Fibroblast of peridontal ligament (primary cell): ENCODE results near the gene PRMT1.
A peak's percentile ranks its signal among the peaks of the same experiment; 100 is the strongest.

Experiments
- DNase-seq: peaks from one replicate; pipeline ENCODE4 v3.0.0-alpha.2; 2010; ENCODE audit errors: extremely low read depth

PRMT1 gene

GRCh38 chr19:49667473-49667872 lies 9.6 kb upstream of the PRMT1 start:
- DNase-seq: no peak

- DNase-seq: no peak
Measured at GRCh38 chr19:49669516-49669915, 7.6 kb upstream of the PRMT1 start.

- peak; percentile 59 for DNase-seq
Measured at GRCh38 chr19:49672131-49672919, 4.7 kb upstream of the PRMT1 start.

- DNase-seq: peak; percentile 96
Measured at GRCh38 chr19:49676136-49676783, 811 bp upstream of the PRMT1 start.

- peak; percentile 100 for DNase-seq
Measured at GRCh38 chr19:49676784-49677230, 264 bp upstream of the PRMT1 start.

- peak; percentile 54 for DNase-seq
Measured at GRCh38 chr19:49677901-49678674, 1.0 kb downstream of the PRMT1 start.

- DNase-seq: no peak
Measured at GRCh38 chr19:49678985-49679770, 2.1 kb downstream of the PRMT1 start.

- DNase-seq: no peak
Measured at GRCh38 chr19:49679771-49680413, 2.8 kb downstream of the PRMT1 start.

- peak; percentile 78 for DNase-seq
Measured at GRCh38 chr19:49680421-49681351, 3.6 kb downstream of the PRMT1 start.

GRCh38 chr19:49681830-49682229 lies 4.8 kb downstream of the PRMT1 start:
- no peak for DNase-seq

GRCh38 chr19:49682274-49682673 lies 5.2 kb downstream of the PRMT1 start:
- DNase-seq: peak; percentile 25

- no peak for DNase-seq
Measured at GRCh38 chr19:49683814-49684250, 6.8 kb downstream of the PRMT1 start.

GRCh38 chr19:49684251-49684982 lies 7.3 kb downstream of the PRMT1 start:
- no peak for DNase-seq

- no peak for DNase-seq
Measured at GRCh38 chr19:49684983-49685553, 8.0 kb downstream of the PRMT1 start.

- DNase-seq: no peak
Measured at GRCh38 chr19:49685845-49686332, 8.8 kb downstream of the PRMT1 start.

- no peak for DNase-seq
Measured at GRCh38 chr19:49686503-49687088, 9.5 kb downstream of the PRMT1 start.

- no peak for DNase-seq
Measured at GRCh38 chr19:49687150-49687549, 10.1 kb downstream of the PRMT1 start.

GRCh38 chr19:49687566-49688316 lies 10.7 kb downstream of the PRMT1 start:
- DNase-seq: no peak
